ENCODE results near the gene CLK4.
A peak's percentile ranks its signal among the peaks of the same experiment; 100 is the strongest.

The CLK4 gene

DNA sequence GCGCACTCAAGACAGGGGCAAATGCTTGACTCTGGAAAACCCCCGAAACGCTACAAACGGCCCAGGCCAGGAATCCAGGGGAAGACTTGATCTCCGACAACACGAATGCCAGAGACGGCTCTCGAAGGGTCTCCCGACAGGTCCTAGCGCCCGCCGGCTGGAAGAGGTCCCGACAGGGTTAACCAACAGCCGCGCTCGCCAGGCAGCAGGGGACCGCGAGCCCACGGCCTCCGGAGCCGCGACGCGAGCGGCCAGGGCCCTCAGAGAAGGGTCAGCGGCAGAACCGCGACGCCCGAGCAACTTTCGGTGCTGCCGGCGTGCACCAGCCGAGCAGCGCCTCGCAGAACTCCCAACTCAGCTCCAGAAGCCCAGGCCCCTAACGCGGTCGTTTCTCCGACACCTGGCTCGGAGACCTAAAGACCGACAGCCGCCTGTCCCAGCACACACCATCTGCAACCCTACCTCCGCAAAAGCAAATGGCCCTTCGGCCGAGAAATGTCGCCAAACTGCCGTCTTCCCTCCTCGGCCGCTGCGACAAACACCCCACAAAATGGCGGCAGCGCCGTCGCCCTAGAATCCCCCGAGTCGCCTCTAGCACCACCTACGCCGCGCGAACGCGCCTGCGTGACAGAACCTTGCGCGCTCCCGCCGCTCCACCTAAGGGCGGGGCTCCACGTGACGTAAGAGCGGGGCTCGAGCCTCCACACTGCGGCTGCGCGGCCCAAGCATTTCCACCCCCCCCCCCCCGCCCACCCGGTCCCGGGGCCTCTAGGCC, at the start of gene CLK4:
TSS of gene CLK4 (minus strand) at position 567 of the 775 bp plus-strand sequence. CDS start 3,634 bp downstream, outside the sequence.
- DNase-seq, result peak; percentile 97

DNA sequence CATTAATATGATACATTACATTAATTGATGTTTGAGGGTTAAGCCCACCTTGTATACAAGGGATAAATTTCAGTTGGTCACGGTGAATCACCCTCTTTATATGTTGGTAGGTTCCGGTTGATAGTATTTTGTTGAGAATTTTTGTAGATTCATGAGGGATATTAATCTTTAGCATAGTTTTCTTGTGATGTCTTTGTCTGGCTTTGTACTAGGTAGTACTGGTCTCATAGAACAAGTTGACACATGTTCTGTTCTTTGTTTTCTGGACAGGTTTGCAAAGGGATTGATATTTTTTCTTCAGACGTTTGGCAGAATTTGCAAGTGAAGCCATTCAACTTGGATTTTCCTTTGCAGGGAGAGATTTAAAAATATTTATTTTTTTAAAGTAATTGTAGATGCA, 49.1 kb upstream of the CLK4 start:
- no peak for DNase-seq

DNA sequence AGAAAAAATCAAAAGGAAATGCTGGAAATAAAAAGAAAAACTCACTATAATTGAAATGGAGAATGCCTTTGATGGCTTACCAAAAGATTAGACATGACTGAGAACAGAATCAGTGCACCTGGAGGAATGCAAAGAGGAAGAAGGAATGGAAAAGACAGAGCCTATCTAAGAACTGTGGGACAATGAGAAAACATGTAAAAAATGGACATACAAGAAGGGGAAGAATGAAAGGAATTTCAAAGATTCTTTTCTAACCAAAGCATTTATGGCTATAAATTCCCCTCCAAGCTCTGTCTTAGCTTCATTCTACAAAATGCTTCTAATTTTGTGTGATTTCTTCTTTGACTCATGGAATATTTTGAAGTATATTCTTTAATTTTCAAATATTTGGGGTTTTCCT, 47.5 kb upstream of the CLK4 start:
- no peak for DNase-seq

DNA sequence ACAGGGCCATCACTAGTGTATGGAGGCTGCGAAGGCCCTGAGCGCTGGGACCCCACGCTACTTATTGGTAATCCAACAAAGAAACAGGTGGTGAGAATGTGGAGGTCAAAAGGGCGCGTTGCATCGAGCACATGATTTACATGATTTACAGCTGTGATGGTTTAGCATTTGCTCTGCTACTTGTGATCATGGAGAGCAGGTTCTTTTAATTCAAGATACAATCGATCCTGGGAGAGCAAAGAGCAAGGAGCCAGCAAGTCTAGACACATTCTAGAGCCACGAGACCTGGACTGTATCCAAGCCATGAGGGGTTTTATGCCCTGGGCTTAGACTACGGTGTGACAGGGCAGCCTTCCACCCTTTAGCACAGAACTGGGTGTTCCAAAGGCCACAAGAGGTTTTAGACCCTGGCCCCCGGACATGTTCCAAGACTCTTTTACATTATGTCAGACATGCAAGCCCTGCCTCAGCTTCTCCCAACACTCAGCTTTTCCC, 47.0 kb upstream of the CLK4 start:
- DNase-seq, result no peak

DNA sequence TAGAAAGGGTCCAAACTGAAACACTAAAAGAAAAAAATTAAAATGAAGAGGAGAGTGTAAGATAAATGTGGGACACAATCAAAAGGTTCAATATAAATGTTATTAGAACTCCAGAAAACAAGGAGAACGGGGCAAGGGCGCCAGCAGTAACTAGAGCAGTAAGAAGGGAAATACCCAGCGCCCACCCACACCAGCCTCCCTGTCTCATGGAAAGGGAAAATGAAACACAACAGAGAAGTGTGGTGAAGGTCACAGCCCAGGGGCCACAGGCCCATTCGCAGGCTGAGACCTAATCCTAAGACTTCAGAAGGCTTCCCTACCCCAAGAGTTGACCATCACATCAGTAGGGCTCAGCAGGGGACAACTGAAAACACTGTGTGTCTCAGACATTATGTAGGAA, 45.8 kb upstream of the CLK4 start:
- no peak for DNase-seq

DNA sequence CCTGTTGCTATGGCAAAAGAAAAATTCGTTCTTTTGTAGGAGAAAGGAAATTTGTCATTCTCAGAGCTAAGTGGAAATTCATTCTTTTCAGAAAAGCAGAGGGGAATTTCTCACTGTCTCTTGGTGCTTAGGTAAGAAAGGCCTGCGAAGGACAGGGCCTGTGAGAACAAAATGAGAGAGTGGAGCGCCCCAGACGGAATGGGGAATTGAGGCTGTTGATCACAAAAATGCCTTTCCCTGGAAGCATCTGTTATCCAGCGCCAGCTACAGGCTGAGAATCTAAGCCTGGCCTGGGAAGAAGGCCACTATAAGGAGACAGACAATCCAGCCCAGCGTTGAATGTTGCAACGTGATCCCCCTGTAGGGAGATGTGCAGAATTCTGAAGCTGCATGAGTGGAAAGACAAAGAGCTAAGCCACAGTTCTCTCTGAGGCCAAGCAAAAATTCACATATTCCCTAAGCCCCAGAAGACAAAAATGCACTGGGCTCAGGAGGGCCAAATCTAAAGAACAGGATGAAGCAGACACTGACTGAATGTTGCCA, 44.8 kb upstream of the CLK4 start:
- DNase-seq, result no peak

DNA sequence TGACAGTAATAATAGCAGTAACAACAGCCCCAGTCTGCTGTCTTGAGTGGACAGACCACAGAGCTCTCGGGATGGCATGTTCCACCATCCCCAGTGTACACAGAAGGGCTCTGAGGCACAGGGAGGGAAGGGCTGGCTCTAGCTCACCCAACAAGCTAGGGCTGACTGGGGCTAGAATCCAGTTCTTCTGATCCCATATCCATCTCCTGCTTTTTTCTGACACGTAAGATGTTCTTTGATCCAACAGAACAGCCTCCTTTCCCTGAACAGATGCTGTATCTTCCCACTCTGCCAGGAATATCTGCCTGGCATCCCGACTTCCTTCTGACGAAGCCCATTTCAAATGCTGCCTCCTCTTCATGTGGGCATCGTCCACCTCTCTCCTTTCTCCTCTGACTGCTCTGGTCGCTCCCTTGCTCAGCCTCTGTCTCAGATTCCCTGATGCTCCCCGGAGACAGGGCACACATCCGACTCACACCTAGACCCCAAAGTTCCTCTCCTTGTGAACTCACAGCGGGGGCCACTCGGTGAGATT, 43.6 kb upstream of the CLK4 start:
- DNase-seq, result no peak

DNA sequence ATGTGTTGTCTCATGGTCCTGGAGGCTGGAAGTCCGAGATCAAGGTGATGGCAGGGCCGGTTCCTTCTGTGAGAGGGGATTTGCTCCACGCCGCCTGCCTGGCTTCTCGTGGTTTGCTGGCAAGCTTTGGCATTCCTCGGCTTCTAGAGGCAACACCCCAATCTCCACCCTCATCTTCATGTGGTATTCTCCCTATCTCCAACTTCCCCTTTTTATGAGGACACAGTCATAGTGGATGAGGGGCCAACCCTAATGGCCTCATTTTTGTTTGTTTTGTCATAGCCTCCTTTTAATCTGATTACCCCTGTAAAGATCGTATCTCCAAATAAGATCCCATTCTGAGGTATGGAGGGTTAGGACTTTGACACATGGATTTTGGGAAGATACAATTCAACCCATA, 41.7 kb upstream of the CLK4 start:
- peak; percentile 87 for DNase-seq

DNA sequence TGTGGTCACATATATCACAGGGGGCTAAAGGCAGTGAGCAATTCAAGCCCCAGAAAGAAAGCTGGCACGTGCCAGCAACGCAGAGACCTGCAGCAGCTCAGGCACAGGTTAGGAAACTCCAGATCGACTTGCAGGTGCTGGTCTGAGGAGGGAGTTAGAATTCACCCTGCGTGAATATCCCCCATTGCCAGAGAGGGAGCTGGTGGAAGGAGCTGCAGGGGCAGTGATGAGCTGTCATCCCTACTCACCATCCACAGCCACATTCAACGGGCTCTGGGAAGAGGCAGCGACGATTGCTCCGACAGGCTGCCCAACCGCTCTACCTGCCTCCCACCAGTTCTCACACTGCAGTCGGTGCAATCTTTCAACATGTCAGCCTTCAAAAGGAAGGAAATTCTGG, 40.8 kb upstream of the CLK4 start:
- no peak for DNase-seq

DNA sequence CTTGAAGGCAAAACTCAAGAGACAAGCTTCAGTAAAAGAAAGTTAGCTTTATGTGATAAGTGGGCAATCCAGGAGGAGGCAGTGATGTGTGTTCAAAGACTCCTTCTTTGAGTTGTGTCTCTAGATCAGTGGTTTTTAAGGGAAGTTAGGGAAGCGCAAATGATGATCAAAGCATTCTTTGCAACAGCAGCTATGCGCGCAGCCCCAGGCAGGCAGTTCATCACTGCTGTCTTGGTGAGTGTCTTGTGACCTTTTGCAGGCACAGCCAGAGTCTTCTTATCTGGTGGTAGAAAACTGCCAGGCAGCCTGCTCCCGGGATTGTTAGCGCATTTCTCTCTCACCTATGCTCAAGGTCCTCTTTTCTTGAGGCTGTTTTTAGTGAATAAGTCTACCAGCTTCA, 40.3 kb upstream of the CLK4 start:
- DNase-seq, result peak; percentile 12

DNA sequence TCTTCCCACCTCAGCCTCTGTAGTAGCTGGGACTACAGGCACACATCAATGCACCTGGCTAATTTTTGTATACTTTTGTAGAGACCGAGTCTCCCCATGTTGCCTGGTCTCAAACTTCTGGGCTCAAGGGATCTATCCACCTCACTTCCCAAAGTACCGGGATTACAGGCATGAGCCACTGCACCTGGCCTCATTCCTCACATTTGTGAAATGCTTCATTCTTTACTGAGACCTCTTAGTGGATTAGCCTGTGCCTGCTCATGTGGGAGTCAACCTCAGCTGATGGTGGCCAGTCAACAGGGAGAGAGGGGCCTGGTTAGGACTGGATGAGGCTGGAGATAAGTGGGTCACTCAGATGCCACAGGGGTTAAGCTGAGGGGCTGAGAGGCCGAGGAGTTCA, 37.3 kb upstream of the CLK4 start:
- DNase-seq, result no peak

DNA sequence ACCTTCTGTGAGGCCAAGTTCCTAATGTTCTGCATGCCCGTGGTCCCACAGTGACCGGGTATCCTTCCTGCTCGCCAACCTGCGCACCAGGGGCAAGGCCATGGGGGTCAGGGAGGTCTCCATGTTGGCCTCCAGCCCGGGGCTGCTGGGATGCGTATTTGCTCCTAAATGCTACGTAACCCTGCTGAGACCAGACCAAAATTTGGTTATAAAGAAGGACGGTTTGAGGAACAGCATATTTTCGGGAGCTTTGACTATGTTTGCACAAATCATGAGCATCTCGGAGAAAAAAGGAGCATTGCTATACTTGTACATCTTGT, 35.7 kb upstream of the CLK4 start:
- DNase-seq, result no peak

DNA sequence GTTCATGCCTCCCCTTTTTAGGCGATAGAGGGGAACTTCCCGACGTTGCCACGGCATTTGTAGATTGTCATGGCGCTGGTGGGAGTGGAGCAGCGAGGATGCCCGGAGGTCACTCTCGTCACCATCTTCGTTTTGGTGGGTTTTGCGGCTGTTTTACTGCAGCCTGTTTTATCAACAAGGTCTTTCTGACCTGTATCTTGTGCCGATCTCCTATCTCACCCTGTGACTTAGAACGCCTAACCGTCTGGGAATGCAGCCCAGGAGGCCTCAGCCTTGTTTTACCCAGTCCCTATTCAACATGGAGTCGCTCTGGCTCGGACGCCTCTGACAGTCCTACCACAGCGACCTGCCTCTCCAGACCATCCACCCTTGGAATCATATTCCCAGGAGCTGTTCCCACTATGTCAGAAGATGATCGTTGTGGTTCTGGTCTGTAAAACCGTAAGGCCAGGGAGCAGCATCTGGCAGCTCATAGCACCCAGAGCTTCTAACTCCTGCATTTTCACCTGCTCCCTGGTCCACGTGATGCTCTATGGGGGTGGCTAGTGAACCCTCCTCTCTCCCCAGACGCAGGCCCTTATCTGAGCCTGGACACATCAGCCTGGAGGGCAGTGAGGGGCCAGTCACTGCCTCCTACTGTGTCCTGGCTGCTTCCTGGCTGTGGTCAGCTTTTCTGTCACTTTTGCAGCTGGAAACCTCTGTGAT, 35.1 kb upstream of the CLK4 start:
- no peak for DNase-seq

DNA sequence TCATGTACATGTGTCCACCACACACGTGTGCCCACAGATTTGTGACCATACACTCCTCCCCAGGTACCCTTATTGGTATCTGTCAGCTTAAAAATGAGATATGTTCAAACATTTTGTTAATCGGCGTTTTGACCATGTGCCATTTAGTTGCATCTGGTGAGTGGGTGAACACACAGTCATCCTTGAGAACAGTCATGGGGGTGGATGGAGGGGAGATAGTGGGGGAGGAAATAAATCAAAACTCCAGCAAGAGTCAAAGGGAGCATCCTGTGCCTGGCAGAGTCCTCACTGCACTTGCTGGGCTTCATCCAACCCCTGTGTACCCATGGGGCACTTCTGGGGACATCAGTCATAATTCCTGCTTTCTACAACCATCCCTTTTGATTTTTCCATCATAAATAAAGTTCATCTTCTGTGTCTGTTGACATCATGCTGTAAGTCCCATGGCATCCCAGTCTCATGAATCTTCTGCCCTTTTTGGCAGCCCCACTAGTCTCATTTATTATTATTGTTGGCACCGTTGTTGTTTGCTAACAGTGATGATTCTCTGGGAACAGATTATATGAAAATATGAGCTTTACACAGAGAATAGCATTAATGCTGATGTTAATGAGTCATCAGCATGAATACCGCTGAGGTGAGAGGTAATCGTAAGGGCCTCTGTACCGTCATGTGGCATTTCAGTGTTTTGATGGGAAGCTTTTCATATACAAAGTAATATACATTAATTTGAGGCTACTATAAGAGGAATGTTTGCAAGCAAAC, 24.4 kb upstream of the CLK4 start:
- no peak for DNase-seq

DNA sequence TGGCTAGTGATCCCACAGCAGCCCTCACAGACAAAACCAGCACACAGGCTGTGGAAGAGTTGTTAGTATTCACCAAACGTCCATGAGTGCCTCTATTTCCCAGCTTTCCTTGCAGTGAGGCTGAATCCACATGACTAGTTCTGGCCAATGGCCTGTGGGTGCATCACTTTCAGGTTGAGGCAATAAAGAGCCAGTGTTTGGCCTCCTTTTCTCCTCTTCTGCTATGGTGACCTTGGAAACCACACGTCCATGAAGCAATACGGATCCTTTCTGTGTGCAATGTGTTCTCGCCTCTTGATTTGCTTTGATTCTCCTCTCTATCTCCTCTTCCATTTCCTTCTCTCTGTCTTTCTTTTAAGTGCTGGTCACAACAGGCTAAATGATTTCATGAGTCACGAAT, 23.4 kb upstream of the CLK4 start:
- DNase-seq, result no peak

DNA sequence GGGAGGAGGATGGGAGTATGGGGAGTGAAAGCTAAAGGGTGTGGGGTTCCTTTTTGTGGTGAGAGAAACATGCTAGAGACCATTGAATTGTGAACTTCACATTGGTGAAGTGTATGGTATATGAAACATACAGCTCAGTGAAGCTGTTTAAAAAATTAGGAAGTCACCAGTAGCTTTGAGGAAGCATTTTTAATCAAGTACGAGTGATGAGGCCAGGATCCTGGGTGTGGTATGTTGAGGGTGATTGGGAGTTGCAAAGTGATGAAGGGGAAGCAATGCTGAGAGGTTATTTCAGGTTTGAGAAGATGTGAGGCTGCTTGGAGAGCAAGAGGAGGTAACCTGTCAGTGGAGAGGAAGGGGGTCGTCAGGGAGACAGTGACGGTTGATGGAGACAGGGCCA, 22.7 kb upstream of the CLK4 start:
- DNase-seq, result no peak

DNA sequence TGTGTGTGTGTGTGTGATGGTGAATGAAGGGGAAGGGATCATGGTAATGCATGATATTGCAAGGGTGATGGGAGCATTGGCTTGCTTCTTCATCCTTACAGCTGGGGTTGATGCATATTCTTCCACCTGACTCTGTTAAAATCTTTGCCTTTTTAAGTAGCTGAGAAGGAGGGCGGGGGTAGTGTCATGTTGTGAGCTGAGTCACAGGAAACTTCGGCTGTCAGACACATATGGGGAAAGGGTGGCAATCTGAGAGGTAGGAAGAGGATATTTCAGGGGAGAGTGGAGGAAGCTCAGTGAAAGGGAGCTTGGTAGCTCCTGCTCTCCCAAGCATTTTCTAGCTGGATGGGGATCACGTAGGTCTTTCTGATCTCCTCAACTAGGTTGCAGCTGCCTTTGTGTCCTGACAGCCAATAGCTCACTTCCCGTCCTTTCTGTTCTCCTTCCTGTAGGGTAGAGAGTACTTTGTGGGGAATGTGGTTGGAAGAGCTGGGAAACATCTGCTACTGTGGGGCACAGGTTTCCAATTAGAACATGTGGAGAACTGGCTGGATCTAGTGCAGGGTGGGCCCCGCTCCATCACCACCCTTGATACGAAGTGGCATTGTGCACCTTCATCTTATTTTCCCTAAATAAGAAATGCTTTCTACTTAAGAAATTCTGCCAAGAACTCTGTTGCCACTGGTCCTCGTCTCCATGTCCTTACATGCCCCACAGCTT, 18.1 kb upstream of the CLK4 start:
- DNase-seq, result no peak

DNA sequence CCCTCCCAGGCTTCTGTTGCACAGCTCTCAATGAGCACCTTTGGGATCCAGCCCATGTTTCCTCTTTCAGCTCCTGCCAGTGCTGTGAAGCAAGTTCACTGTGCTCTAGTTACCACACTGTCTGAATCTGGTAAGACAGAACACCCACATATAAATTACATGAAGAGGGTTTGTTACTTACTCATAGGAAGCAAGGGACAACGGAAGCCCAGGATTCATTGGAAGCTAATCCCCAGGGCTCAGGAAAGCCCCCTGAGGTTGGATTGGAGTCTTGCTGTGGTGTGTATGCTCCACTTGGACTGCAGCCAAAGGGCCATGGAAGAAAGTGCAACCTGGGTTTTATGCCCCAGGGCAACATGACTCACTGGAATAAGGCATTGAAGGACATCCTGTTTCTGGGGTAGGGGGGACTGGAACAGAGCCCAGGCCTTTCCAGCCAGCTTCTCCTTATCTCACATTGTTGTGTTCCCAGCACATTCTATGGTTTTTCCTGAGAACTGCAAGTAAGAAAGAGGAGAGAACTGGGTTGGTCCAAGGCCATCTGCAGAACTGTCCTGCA, 15.6 kb upstream of the CLK4 start:
- DNase-seq, result no peak

DNA sequence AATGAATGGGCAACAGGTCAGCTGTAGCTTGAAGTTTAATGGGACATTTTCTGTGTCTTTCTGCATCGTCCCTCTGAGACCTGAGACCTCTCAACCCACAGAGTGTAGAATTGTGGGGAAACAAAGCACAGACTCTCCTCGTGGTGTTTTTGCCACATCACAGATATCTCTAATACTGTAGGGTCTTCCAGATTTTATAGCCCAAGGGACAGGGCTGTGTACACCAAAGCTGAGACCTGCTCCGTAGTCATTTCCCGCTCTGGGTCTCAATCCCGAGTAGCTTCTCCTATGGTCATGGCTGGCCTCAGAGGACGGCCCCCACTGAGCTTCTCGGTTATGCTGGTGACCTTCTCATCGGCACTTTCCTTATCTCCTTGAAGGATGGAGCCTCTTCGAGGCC, 14.9 kb upstream of the CLK4 start:
- DNase-seq, result no peak

DNA sequence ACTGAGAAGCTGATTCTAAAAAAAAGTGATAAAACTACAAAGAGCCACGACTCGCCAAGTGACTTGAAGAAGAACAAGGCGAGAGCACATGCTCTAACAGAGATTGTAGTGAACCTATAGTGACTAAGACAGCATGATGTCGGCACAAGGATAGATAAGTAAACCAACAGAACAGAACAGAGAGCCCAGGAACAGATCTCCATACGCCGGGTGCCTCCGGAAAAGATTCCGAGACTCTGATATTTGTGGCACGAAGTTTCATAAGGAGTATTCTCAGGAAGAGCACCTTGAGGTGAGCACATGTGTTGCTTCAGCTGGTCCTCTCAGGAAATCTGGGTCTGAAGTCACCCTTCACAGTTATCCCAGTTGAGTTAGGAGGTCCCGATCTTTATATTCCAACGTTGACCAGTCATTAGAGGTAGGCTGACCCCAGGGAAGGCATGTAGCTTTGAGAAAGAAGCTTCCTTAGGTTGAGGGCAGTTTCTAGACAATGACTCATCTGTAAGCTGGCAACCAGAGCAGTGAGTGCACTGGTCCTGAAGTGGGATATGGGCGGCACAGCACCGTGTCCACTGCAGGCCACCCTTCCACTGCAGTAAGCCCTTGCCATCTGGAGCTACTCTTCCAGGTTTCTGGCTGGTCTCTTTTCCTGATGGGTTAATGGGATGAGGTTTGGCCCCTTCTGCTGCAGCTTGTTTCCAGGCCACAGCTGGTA, 13.6 kb upstream of the CLK4 start:
- no peak for DNase-seq

DNA sequence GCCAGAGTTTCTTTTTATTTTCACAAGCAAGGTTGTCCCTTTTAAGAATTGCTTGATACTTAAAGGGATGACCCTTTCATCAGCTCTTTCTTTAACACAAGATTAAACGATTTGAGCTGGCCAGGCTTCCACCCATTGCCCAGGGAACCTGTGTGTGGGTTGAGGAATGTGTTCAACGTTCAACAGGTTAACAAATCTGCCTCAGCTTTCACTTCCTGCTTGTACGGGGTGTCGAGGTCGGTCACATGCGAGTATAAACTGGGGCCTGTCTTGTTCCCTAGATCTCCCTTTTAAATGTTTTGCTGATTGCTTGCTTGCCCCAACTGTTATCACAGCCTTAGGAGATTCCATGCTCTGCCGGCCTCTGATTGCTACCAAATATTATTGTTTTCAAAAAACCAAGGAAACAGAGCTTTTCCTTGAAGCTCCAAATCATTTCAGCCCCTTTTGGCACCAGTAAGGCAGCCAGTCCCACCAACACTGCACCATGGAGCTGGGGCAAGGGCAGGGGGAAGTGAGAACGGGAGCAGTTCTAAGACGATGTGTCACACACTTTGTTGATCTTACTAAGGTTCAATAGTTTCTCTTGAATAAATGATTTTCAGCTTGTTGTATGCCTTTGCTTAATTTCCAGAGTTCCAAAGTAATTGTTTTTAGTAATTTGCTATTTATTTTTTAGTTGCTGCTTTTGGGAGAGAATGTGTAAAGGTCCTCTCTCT, 10.7 kb upstream of the CLK4 start:
- no peak for DNase-seq
